ENCODE measurements around the gene FAM110A.
"Not testable (repeated sequence)": the region's sequence is repeated elsewhere in the genome, so short reads cannot be mapped to it uniquely, and the experiment has no call there.

The FAM110A gene

GRCh38 chr20:826695-827323 lies 6.7 kb upstream of the FAM110A start:
- Histone ChIP-seq H3K4me2 (ENCODE audit: insufficient read depth, low read length, poor library complexity, severe bottlenecking) (no peak overlapping the region), H3K36me3 (replicated peaks in 1 of 2; ENCODE audit: control insufficient read depth in 2 of 2, insufficient read depth in 2 of 2, low read length in 2 of 2) (no peaks in the 10 kb centered on the region), H2BK15ac (ENCODE audit: low read length) (peak overlapping the region; percentile 3), H2BK5ac (ENCODE audit: low read length) (no peak overlapping the region), H4K91ac (ENCODE audit: low read depth, low read length, poor library complexity) (no peak overlapping the region), H2BK12ac (ENCODE audit: low read length) (no peak overlapping the region), H3K14ac (ENCODE audit: low read length) (no peak overlapping the region), H3K27me3 (ENCODE audit: control insufficient read depth in 3 of 3, insufficient read depth in 3 of 3, low read depth in 1 of 3, low read length in 3 of 3) (peaks cover 0 to 10% (median 0%) of the 10 kb centered on the region in 3 experiments), H2BK120ac (ENCODE audit: low read depth, low read length) (no peak overlapping the region), H3K79me1 (ENCODE audit: low read depth, low read length) (no peaks in the 10 kb centered on the region), H3K9me3 (replicated peaks in 1 of 2; ENCODE audit: control insufficient read depth in 2 of 2, insufficient read depth in 1 of 2, low read depth in 1 of 2, low read length in 2 of 2) (no peaks in the 10 kb centered on the region), H3K4ac (ENCODE audit: low read length) (no peak overlapping the region), H3K4me3 (ENCODE audit: low read length in 2 of 2) (no peak overlapping the region), H4K8ac (ENCODE audit: low read depth, low read length) (no peak overlapping the region), H3K27ac (replicated peaks; ENCODE audit: low read length) (no peak overlapping the region), H3K4me1 (ENCODE audit: control insufficient read depth in 2 of 2, insufficient read depth in 1 of 2, low read depth in 1 of 2, low read length in 2 of 2) (peaks cover 4 to 6% of the 10 kb centered on the region in 2 donors), H3K18ac (ENCODE audit: low read length) (no peak overlapping the region), H3K23ac (ENCODE audit: low read depth, low read length, poor library complexity) (no peak overlapping the region), H3K9ac (ENCODE audit: low read depth, low read length, poor library complexity) (no peak overlapping the region), H2AFZ (ENCODE audit: low read length) (no peak overlapping the region), H2AK5ac (ENCODE audit: low read depth, low read length) (no peak overlapping the region)
- DNase-seq (ENCODE audit: low spot score), result no peak
- no CpG with 5 or more reads among the region's 7 CpGs for WGBS, 2 donors (ENCODE audit: extremely low coverage in 2 of 2, insufficient read length in 2 of 2, insufficient replicate concordance in 1 of 2)

GRCh38 chr20:827981-828380 lies 5.5 kb upstream of the FAM110A start:
- not testable (repeated sequence) for H3K23ac ChIP-seq (ENCODE audit: low read depth, low read length, poor library complexity); H2BK5ac ChIP-seq (ENCODE audit: low read length); H3K4me2 ChIP-seq (ENCODE audit: insufficient read depth, low read length, poor library complexity, severe bottlenecking); H2BK120ac ChIP-seq (ENCODE audit: low read depth, low read length); DNase-seq (ENCODE audit: low spot score); H3K4me3 ChIP-seq (ENCODE audit: low read length in 2 of 2); H3K4ac ChIP-seq (ENCODE audit: low read length); H3K27ac ChIP-seq (replicated peaks; ENCODE audit: low read length); H2AK5ac ChIP-seq (ENCODE audit: low read depth, low read length); H3K79me1 ChIP-seq (ENCODE audit: low read depth, low read length); H4K91ac ChIP-seq (ENCODE audit: low read depth, low read length, poor library complexity); H3K18ac ChIP-seq (ENCODE audit: low read length); H2AFZ ChIP-seq (ENCODE audit: low read length); H3K9ac ChIP-seq (ENCODE audit: low read depth, low read length, poor library complexity); H3K14ac ChIP-seq (ENCODE audit: low read length); H4K8ac ChIP-seq (ENCODE audit: low read depth, low read length); H3K9me3 ChIP-seq (replicated peaks in 1 of 2; ENCODE audit: control insufficient read depth in 2 of 2, insufficient read depth in 1 of 2, low read depth in 1 of 2, low read length in 2 of 2); H3K36me3 ChIP-seq (replicated peaks in 1 of 2; ENCODE audit: control insufficient read depth in 2 of 2, insufficient read depth in 2 of 2, low read length in 2 of 2); H3K27me3 ChIP-seq (ENCODE audit: control insufficient read depth in 3 of 3, insufficient read depth in 3 of 3, low read depth in 1 of 3, low read length in 3 of 3); H2BK15ac ChIP-seq (ENCODE audit: low read length); H2BK12ac ChIP-seq (ENCODE audit: low read length); H3K4me1 ChIP-seq (ENCODE audit: control insufficient read depth in 2 of 2, insufficient read depth in 1 of 2, low read depth in 1 of 2, low read length in 2 of 2)
- WGBS, 2 donors (ENCODE audit: extremely low coverage in 2 of 2, insufficient read length in 2 of 2, insufficient replicate concordance in 1 of 2), result no CpG with 5 or more reads among the region's 8 CpGs

- H2BK15ac ChIP-seq (ENCODE audit: low read length), result no peak overlapping the region
- H3K4me3 ChIP-seq (ENCODE audit: low read length in 2 of 2), result no peak overlapping the region
- no peaks in the 10 kb centered on the region for H3K36me3 ChIP-seq (replicated peaks in 1 of 2; ENCODE audit: control insufficient read depth in 2 of 2, insufficient read depth in 2 of 2, low read length in 2 of 2)
- no peak overlapping the region for H3K9ac ChIP-seq (ENCODE audit: low read depth, low read length, poor library complexity)
- no peak overlapping the region for H3K18ac ChIP-seq (ENCODE audit: low read length)
- WGBS, 2 donors (ENCODE audit: extremely low coverage in 2 of 2, insufficient read length in 2 of 2, insufficient replicate concordance in 1 of 2), result no CpG with 5 or more reads among the region's 6 CpGs
- H3K79me1 ChIP-seq (ENCODE audit: low read depth, low read length), result no peaks in the 10 kb centered on the region
- no peak overlapping the region for H4K8ac ChIP-seq (ENCODE audit: low read depth, low read length)
- no peak overlapping the region for H3K14ac ChIP-seq (ENCODE audit: low read length)
- H4K91ac ChIP-seq (ENCODE audit: low read depth, low read length, poor library complexity), result no peak overlapping the region
- H3K9me3 ChIP-seq (replicated peaks in 1 of 2; ENCODE audit: control insufficient read depth in 2 of 2, insufficient read depth in 1 of 2, low read depth in 1 of 2, low read length in 2 of 2), result no peaks in the 10 kb centered on the region
- DNase-seq (ENCODE audit: low spot score), result no peak
- no peak overlapping the region for H3K4ac ChIP-seq (ENCODE audit: low read length)
- H2BK12ac ChIP-seq (ENCODE audit: low read length), result no peak overlapping the region
- no peak overlapping the region for H2AFZ ChIP-seq (ENCODE audit: low read length)
- H2BK120ac ChIP-seq (ENCODE audit: low read depth, low read length), result no peak overlapping the region
- no peak overlapping the region for H3K27ac ChIP-seq (replicated peaks; ENCODE audit: low read length)
- no peak overlapping the region for H2AK5ac ChIP-seq (ENCODE audit: low read depth, low read length)
- H3K27me3 ChIP-seq (ENCODE audit: control insufficient read depth in 3 of 3, insufficient read depth in 3 of 3, low read depth in 1 of 3, low read length in 3 of 3), result peaks cover 0 to 10% (median 0%) of the 10 kb centered on the region in 3 experiments
- H3K4me1 ChIP-seq (ENCODE audit: control insufficient read depth in 2 of 2, insufficient read depth in 1 of 2, low read depth in 1 of 2, low read length in 2 of 2), result no peaks in the 10 kb centered on the region
- no peak overlapping the region for H3K23ac ChIP-seq (ENCODE audit: low read depth, low read length, poor library complexity)
- H3K4me2 ChIP-seq (ENCODE audit: insufficient read depth, low read length, poor library complexity, severe bottlenecking), result no peak overlapping the region
- no peak overlapping the region for H2BK5ac ChIP-seq (ENCODE audit: low read length)
These were observed 4.5 kb upstream of the FAM110A start for GRCh38 chr20:828987-829386.

GRCh38 chr20:829551-829950 lies 4.0 kb upstream of the FAM110A start:
- H3K27ac ChIP-seq (replicated peaks; ENCODE audit: low read length), result no peak overlapping the region
- no peak overlapping the region for H3K18ac ChIP-seq (ENCODE audit: low read length)
- H2BK5ac ChIP-seq (ENCODE audit: low read length), result no peak overlapping the region
- no peak for DNase-seq (ENCODE audit: low spot score)
- H3K4me1 ChIP-seq (ENCODE audit: control insufficient read depth in 2 of 2, insufficient read depth in 1 of 2, low read depth in 1 of 2, low read length in 2 of 2), result no peaks in the 10 kb centered on the region
- H3K36me3 ChIP-seq (replicated peaks in 1 of 2; ENCODE audit: control insufficient read depth in 2 of 2, insufficient read depth in 2 of 2, low read length in 2 of 2), result no peaks in the 10 kb centered on the region
- H4K91ac ChIP-seq (ENCODE audit: low read depth, low read length, poor library complexity), result no peak overlapping the region
- no peaks in the 10 kb centered on the region for H3K9me3 ChIP-seq (replicated peaks in 1 of 2; ENCODE audit: control insufficient read depth in 2 of 2, insufficient read depth in 1 of 2, low read depth in 1 of 2, low read length in 2 of 2)
- no peak overlapping the region for H3K4me3 ChIP-seq (ENCODE audit: low read length in 2 of 2)
- no peak overlapping the region for H2BK15ac ChIP-seq (ENCODE audit: low read length)
- WGBS, 2 donors (ENCODE audit: extremely low coverage in 2 of 2, insufficient read length in 2 of 2, insufficient replicate concordance in 1 of 2), result no CpG with 5 or more reads among the region's 2 CpGs
- no peaks in the 10 kb centered on the region for H3K79me1 ChIP-seq (ENCODE audit: low read depth, low read length)
- no peak overlapping the region for H3K23ac ChIP-seq (ENCODE audit: low read depth, low read length, poor library complexity)
- H3K14ac ChIP-seq (ENCODE audit: low read length), result no peak overlapping the region
- H2AK5ac ChIP-seq (ENCODE audit: low read depth, low read length), result no peak overlapping the region
- H2AFZ ChIP-seq (ENCODE audit: low read length), result no peak overlapping the region
- H3K4me2 ChIP-seq (ENCODE audit: insufficient read depth, low read length, poor library complexity, severe bottlenecking), result no peak overlapping the region
- no peak overlapping the region for H2BK12ac ChIP-seq (ENCODE audit: low read length)
- H3K4ac ChIP-seq (ENCODE audit: low read length), result no peak overlapping the region
- no peak overlapping the region for H2BK120ac ChIP-seq (ENCODE audit: low read depth, low read length)
- no peak overlapping the region for H4K8ac ChIP-seq (ENCODE audit: low read depth, low read length)
- peaks cover 0 to 10% (median 0%) of the 10 kb centered on the region in 3 experiments for H3K27me3 ChIP-seq (ENCODE audit: control insufficient read depth in 3 of 3, insufficient read depth in 3 of 3, low read depth in 1 of 3, low read length in 3 of 3)
- H3K9ac ChIP-seq (ENCODE audit: low read depth, low read length, poor library complexity), result no peak overlapping the region
